Panc1 (cell line): ENCODE data around the gene TMEM134.

Experiments used
- CTCF ChIP-seq: fragments of 450-650 bp; IDR thresholded peaks from 2 replicates; pipeline ENCODE4 v1.5.1; 2017; ENCODE audit warnings: mild to moderate bottlenecking
- POLR2AphosphoS5 ChIP-seq: IDR thresholded peaks from 2 replicates; pipeline ENCODE4 v1.6.1; 2012; ENCODE audit warnings: mild to moderate bottlenecking, low read depth, low read length, moderate library complexity
- REST ChIP-seq, 2 experiments: IDR thresholded peaks; 2 replicates each; pipeline ENCODE4 v1.6.1; 2011 to 2012; ENCODE audit warnings: low read depth in 2 of 2, control low read depth in 1 of 2, low read length in 1 of 2, mild to moderate bottlenecking in 1 of 2, moderate library complexity in 1 of 2; ENCODE audit not compliant: insufficient read depth in 1 of 2
- SIN3A ChIP-seq: IDR thresholded peaks from 2 replicates; pipeline ENCODE4 v1.6.1; 2012; ENCODE audit warnings: low read depth, mild to moderate bottlenecking, low read length, moderate library complexity, borderline replicate concordance; ENCODE audit not compliant: insufficient read depth
- TCF7L2 ChIP-seq: IDR thresholded peaks from 2 replicates; pipeline ENCODE4 v1.6.1; 2011; ENCODE audit warnings: mild to moderate bottlenecking, low read depth, low read length, inconsistent platforms

DNA sequence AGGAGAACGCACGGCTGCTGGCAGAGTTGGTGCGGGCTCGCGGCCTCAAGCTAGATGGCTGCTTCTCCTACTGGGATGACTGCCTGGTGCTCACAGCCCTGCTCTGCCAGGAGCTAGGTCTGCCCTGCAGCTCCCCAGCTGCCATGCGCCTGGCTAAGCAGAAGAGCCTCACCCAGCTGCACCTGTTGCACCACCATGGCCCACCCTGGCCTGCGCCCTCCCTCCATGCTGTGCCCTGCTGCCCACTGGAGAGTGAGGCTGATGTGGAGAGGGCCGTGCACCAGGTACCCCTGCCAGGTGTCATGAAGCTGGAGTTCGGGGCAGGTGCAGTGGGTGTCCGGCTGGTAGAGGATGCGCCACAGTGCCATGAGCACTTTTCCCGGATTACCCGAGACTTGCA, 45.6 kb downstream of the TMEM134 start:
- TF ChIP-seq CTCF (no peak), REST (IDR thresholded peaks at IDR 0.05; ENCODE audit: insufficient read depth in 1 of 2, low read depth in 2 of 2, low read length in 1 of 2) (no peak), TCF7L2 (no peak), SIN3A (no peak), POLR2AphosphoS5 (no peak)
